ENCODE results near the gene TM9SF1.

TM9SF1 gene

GRCh38 chr14:24185741-24186140, 9.5 kb downstream of the TM9SF1 start:
- H3K27ac Mint-ChIP-seq, result peak overlapping the region in 1 of 2 donors; percentile 26
- peaks cover 72% of the 10 kb centered on the region for H3K36me3 Mint-ChIP-seq (ENCODE audit: insufficient read depth)
- H3K4me1 Mint-ChIP-seq (ENCODE audit: low read depth in 2 of 2), result peaks cover 18 to 21% of the 10 kb centered on the region in 2 donors
- H3K27me3 Mint-ChIP-seq, result no peaks in the 10 kb centered on the region
- ATAC-seq (replicated peaks) (no peak), DNase-seq (no peak)
- H3K9me3 Mint-ChIP-seq, result no peaks in the 10 kb centered on the region
- H3K4me3 Mint-ChIP-seq, result no peak overlapping the region

- DNase-seq, result no peak
- H3K27me3 Mint-ChIP-seq, result no peaks in the 10 kb centered on the region
- H3K4me3 Mint-ChIP-seq, result no peak overlapping the region
- ATAC-seq (replicated peaks), result no peak
- peaks cover 19 to 21% of the 10 kb centered on the region in 2 donors for H3K4me1 Mint-ChIP-seq (ENCODE audit: low read depth in 2 of 2)
- no peaks in the 10 kb centered on the region for H3K9me3 Mint-ChIP-seq
- H3K36me3 Mint-ChIP-seq (ENCODE audit: insufficient read depth), result peaks cover 76% of the 10 kb centered on the region
- H3K27ac Mint-ChIP-seq, result peak overlapping the region in 1 of 2 donors; percentile 79
Measured at GRCh38 chr14:24185026-24185425, 10.2 kb downstream of the TM9SF1 start.

DNA sequence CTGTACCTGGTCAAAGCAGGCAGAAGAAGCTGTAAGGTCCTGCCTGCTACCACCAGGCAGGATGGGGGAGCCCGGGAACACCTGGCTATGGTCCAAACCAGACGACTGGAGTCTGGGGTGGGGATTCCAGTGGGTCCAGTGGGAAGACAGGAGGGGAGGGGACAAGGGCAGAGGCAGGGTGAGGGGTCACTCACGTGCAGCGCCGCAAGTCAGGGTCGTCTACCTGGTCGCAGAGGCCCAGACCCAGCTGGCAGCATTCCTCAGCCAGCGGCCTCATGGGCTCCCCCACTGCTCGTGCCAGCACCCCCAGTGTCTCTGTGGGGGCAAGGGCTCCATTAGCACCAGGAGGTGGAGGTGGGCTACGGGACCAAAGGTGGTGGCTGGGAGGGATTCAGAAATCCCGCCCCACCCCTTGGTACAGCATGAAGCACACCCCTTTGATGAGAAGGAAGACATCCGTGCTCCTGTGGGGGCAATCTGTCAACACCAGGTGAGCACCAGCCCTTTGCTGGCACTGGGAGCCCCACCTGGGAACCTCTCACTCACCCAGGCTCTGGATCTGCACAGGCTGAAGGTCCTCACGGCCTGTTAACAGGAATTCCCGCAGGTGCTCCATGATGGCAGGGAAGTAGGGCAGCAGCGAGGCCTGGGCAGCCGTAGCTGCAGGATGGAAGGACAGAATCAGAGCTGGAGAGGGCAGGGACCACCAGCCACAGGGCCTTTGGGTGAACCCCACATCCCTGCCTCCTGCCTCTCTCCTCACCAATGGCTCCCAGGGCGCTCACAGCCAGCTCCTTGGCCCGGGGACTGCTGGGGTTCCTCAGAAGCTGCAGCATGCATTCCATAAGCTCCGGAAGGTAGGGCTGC, 10.9 kb downstream of the TM9SF1 start:
- H3K4me3 Mint-ChIP-seq, result no peak overlapping the region
- H3K27ac Mint-ChIP-seq, result peak overlapping the region in 1 of 2 donors; percentile 79
- DNase-seq, result no peak
- no peak for ATAC-seq (replicated peaks)
- H3K27me3 Mint-ChIP-seq, result no peaks in the 10 kb centered on the region
- H3K36me3 Mint-ChIP-seq (ENCODE audit: insufficient read depth), result peaks cover 80% of the 10 kb centered on the region
- peaks cover 18 to 20% of the 10 kb centered on the region in 2 donors for H3K4me1 Mint-ChIP-seq (ENCODE audit: low read depth in 2 of 2)
- H3K9me3 Mint-ChIP-seq, result no peaks in the 10 kb centered on the region

DNA sequence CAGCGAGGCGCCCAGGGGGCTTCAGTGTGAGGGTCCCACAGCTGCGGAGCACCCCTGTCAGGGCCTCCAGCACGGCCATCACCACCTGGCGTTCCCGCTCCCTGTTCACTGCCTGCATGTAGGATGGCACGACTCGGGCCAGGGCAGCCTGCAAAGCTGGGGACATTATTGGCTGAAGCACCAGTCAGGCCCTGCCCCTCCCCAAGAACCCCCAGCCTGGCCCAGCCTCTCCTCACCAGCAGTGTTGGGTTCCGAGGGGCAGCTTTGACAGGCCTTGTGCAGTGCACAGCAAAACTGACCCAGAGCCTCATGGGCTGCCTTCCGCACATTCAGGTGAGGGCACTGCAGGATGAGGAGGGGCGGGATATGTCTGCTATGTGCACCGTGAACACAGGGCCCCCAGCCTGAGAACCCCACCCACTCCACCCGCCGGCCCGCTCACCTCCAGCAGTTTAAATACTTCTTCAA, 12.2 kb downstream of the TM9SF1 start:
- Mint-ChIP-seq H3K9me3 (no peaks in the 10 kb centered on the region), H3K4me1 (ENCODE audit: low read depth in 2 of 2) (peaks cover 10 to 15% of the 10 kb centered on the region in 2 donors), H3K4me3 (no peak overlapping the region), H3K36me3 (ENCODE audit: insufficient read depth) (peaks cover 81% of the 10 kb centered on the region), H3K27me3 (no peaks in the 10 kb centered on the region), H3K27ac (peak overlapping the region; percentile 45 to 82)
- ATAC-seq (replicated peaks), result no peak
- DNase-seq, result no peak

DNA sequence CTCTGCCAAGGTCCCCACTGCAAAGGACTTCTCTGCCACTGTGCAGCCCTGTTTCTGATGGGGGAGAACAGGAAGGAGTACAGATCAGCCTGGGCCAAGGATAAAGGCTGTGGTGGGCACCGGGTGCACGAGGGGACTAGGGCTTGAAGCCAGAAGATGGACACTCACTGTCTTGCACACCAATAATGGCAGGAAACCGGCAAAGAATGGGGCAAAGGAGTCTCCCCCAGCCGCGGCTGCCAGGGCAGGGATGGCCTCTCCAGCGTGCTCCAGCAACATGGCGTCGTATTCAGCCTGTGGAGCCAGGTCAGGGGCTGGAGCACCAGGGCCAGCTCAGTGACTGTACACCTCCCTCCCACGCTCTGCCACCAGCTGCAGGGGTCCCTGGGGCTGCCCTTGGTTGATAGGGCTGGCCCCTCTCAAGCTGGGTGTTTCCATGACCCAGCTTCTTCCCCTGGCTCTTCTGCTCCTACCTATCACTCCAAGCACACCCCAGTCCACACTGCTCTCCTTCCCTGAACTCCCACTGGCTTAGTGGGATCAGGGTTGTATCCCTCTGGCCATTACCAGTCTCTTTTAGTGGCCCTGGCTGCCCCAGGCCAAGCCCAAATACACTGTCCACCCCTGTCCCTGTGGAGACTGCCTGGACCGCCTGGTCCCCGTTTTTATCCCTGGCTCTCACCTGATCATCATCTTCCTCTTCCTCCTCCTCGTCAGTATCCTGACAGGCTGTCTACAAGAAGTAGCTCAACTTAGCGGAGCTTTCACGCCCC, 12.9 kb downstream of the TM9SF1 start:
- Mint-ChIP-seq H3K36me3 (ENCODE audit: insufficient read depth) (peaks cover 79% of the 10 kb centered on the region), H3K4me3 (no peak overlapping the region), H3K27me3 (no peaks in the 10 kb centered on the region), H3K4me1 (ENCODE audit: low read depth in 2 of 2) (peaks cover 4 to 8% of the 10 kb centered on the region in 2 donors), H3K27ac (peak overlapping the region; percentile 71 to 82), H3K9me3 (no peaks in the 10 kb centered on the region)
- DNase-seq (no peak), ATAC-seq (replicated peaks) (no peak)

GRCh38 chr14:24181371-24182077, 13.7 kb downstream of the TM9SF1 start:
- Mint-ChIP-seq H3K9me3 (no peaks in the 10 kb centered on the region), H3K27me3 (no peaks in the 10 kb centered on the region), H3K4me1 (ENCODE audit: low read depth in 2 of 2) (peaks cover 4 to 7% of the 10 kb centered on the region in 2 donors), H3K27ac (peak overlapping the region; percentile 71 to 82), H3K36me3 (ENCODE audit: insufficient read depth) (peaks cover 77% of the 10 kb centered on the region), H3K4me3 (no peak overlapping the region)
- ATAC-seq (replicated peaks) (no peak), DNase-seq (no peak)

DNA sequence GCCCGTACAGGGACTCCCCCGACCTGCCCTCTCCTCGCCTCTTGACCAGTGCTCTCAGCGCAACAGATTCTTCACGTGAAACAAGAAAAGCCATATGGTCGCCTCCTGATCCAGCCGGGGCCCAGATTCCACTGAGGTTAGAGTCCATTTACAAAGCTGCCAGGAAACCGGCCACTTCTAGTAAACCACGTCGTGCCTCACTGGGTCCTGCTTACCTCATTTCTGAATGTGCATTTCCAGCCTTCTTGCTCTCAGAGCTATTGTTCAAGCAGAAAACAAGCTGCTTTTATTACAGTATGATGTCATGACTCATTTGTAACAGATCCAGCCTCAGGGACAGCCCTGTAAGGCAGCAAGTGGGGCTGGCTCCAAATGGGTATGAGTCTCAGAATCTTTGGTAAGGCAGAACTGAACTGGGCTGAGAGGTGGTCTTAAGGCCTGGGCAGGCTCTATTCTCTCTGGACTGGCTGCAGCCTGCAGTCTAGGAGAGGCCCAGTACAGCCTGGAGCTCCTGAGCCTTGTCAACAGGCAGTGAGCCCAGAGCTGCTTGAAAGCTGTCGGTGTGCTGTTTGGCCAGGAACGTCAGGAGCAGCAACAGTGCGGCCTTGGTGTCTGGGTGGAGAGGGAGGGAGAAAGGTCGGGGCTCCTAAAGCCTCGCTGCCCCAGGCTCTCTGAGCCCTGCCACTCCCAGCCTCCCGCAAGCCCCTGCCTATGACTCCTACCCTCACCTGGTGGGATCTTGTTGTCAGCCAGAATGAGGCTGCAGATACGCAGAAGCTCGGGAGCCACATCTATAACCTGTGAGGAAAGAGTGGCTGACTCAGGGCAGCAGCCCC, 15.1 kb downstream of the TM9SF1 start:
- no peaks in the 10 kb centered on the region for H3K9me3 Mint-ChIP-seq
- no peak overlapping the region for H3K4me3 Mint-ChIP-seq
- peaks cover 81% of the 10 kb centered on the region for H3K36me3 Mint-ChIP-seq (ENCODE audit: insufficient read depth)
- H3K4me1 Mint-ChIP-seq (ENCODE audit: low read depth in 2 of 2), result peaks cover 6 to 10% of the 10 kb centered on the region in 2 donors
- H3K27me3 Mint-ChIP-seq, result no peaks in the 10 kb centered on the region
- ATAC-seq (replicated peaks) (no peak), DNase-seq (no peak)
- peak overlapping the region; percentile 2 to 90 for H3K27ac Mint-ChIP-seq

DNA sequence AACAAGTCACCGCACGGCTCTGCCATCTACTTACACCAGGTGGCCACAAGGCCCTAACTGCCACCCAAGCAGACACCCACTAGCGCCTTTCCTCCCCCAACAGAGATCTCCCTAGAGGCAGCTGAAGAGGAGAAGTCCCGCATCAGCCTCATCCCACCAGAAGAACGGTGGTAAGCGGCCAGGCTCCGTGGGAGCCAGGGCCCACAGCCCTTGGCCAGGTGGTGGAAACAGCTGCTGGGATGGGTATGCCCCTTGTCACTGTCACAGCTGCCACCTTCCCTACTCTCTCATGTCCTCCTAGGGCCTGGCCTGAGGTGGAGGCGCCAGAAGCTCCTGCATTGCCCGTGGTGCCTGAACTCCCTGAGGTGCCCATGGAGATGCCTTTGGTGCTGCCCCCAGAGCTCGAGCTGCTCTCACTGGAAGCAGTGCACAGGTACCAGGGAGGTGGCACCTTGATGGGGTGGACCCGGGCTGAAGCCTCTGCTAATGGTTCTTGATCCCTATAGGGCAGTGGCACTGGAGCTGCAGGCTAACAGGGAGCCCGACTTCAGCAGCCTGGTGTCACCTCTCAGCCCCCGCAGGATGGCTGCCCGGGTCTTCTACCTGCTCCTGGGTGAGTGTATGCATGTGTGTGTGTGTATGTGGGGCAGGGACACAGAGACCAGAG, 15.8 kb downstream of the TM9SF1 start:
- H3K27ac Mint-ChIP-seq, result peak overlapping the region; percentile 2 to 90
- no peak for DNase-seq
- peaks cover 14 to 16% of the 10 kb centered on the region in 2 donors for H3K4me1 Mint-ChIP-seq (ENCODE audit: low read depth in 2 of 2)
- H3K27me3 Mint-ChIP-seq, result no peaks in the 10 kb centered on the region
- no peak for ATAC-seq (replicated peaks)
- peaks cover 79% of the 10 kb centered on the region for H3K36me3 Mint-ChIP-seq (ENCODE audit: insufficient read depth)
- H3K9me3 Mint-ChIP-seq, result no peaks in the 10 kb centered on the region
- H3K4me3 Mint-ChIP-seq, result no peak overlapping the region

DNA sequence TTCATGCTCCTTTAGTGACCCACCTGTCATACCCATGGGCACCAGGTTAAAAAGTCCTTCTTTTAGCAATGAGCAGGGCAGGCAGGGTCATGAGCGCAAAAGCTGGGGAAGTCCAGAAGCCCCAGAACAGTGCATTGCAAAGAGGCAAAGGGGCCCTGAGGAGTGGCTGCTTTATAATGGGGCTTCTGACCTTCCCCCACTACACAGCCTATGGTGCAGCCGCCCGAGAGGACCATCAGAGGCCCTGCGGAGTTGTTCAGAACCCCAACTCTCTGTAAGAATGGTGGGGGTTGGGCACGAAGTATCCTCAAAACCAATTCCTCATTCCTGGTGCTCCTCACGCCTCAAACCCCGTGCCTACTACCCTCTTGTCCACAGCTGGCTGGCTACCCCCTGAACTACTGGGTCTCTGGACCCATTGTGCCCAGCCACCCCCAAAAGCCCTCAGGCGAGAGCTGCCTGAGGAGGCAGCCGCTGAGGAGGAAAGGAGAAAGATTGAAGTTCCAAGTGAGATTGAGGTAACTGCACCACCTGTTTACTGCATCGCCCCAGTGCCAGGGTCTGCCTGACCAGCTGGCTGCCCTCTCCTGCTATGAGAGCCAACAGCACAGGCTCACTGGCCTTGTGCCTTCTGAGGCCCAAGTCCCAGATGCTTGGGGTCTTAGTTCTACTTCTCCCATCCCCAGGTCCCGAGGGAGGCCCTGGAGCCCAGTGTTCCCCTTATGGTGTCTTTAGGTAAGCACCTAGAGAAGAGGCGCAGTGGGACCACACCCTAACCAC, 16.7 kb downstream of the TM9SF1 start:
- H3K4me1 Mint-ChIP-seq (ENCODE audit: low read depth in 2 of 2), result peaks cover 14 to 18% of the 10 kb centered on the region in 2 donors
- H3K4me3 Mint-ChIP-seq, result no peak overlapping the region
- ATAC-seq (replicated peaks), result no peak
- no peaks in the 10 kb centered on the region for H3K27me3 Mint-ChIP-seq
- H3K9me3 Mint-ChIP-seq, result no peaks in the 10 kb centered on the region
- peaks cover 73% of the 10 kb centered on the region for H3K36me3 Mint-ChIP-seq (ENCODE audit: insufficient read depth)
- DNase-seq, result no peak
- peak overlapping the region in 1 of 2 donors; percentile 96 for H3K27ac Mint-ChIP-seq

GRCh38 chr14:24177891-24178290, 17.4 kb downstream of the TM9SF1 start:
- H3K4me3 Mint-ChIP-seq, result no peak overlapping the region

DNA sequence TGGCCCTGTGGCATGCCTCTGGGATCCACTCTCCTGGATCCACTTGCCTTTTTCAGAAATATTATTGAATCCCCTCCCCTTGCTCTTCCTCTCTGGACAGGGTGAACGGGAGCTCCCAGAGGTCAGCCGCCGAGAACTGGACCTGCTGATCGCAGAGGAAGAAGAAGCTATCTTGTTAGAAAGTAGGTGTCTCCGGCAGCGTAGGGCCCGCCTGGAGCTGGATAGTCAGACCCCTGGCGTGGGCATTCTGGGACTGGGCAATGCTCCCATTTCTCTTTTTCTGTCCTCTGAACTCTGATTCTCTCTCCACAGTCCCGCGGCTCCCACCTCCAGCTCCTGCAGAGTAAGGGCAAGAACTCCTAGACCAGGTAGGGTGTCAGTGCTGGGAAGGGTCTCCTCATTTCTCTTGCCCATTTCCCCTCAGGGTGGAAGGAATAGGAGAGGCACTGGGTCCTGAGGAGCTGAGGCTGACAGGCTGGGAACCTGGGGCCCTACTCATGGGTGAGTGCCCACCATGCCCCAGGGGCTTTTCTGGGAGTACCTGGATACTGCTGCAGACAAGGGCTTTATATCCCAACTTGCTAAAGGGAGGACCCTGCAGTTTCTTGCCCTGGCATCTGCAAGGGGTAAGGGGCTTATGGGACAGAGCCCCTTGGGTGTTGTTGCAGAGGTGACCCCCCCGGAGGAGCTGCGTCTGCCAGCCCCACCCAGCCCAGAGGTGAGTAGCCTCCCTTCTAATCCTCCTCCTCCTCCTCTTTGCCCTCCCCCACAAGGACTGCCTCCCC, 18.0 kb downstream of the TM9SF1 start:
- peak overlapping the region in 1 of 2 donors; percentile 96 for H3K27ac Mint-ChIP-seq
- no peaks in the 10 kb centered on the region for H3K27me3 Mint-ChIP-seq
- no peak overlapping the region for H3K4me3 Mint-ChIP-seq
- H3K36me3 Mint-ChIP-seq (ENCODE audit: insufficient read depth), result peaks cover 70% of the 10 kb centered on the region
- no peaks in the 10 kb centered on the region for H3K9me3 Mint-ChIP-seq
- ATAC-seq (replicated peaks) (no peak), DNase-seq (no peak)
- H3K4me1 Mint-ChIP-seq (ENCODE audit: low read depth in 2 of 2), result peaks cover 14 to 25% of the 10 kb centered on the region in 2 donors

More at GRCh38 chr14:24177891-24178290, 17.4 kb downstream of the TM9SF1 start:
- peaks cover 14 to 22% of the 10 kb centered on the region in 2 donors for H3K4me1 Mint-ChIP-seq (ENCODE audit: low read depth in 2 of 2)
- no peak for ATAC-seq (replicated peaks)
- H3K9me3 Mint-ChIP-seq, result no peaks in the 10 kb centered on the region
- H3K27ac Mint-ChIP-seq, result peak overlapping the region in 1 of 2 donors; percentile 96
- DNase-seq, result no peak
- peaks cover 70% of the 10 kb centered on the region for H3K36me3 Mint-ChIP-seq (ENCODE audit: insufficient read depth)
- no peaks in the 10 kb centered on the region for H3K27me3 Mint-ChIP-seq
